ENCODE measurements around the gene AKAP6. TPM values are rescaled to one million over a fixed set of nuclear protein-coding genes. Genes with fewer than 3 reads are reported as not detected.

Gene AKAP6
- total RNA-seq, 1 experiment from 2014 or later, result 2.8 TPM

GRCh38 chr14:32656601-32657000 lies 327.5 kb downstream of the AKAP6 start:
- no peak overlapping the region for H3K27ac Mint-ChIP-seq (ENCODE audit: unreplicated experiment)
- no peak for TF ChIP-seq CTCF (IDR thresholded peaks at IDR 0.05; ENCODE audit: unreplicated experiment)
- CTCF ChIA-PET, result no interaction called here
- peaks cover 3% of the 10 kb centered on the region for H3K9me3 Mint-ChIP-seq (ENCODE audit: low read depth, unreplicated experiment)
- no peaks in the 10 kb centered on the region for H3K4me1 Mint-ChIP-seq (ENCODE audit: low read depth, unreplicated experiment)
- intact Hi-C loops (cut with micrococcal nuclease; ENCODE audit: unreplicated experiment), result no loop called here
- H3K4me3 Mint-ChIP-seq (ENCODE audit: low read depth, unreplicated experiment), result no peak overlapping the region
- peaks cover 20% of the 10 kb centered on the region for H3K27me3 Mint-ChIP-seq (ENCODE audit: unreplicated experiment)
- no TSS peak for BruUV-seq (replicated peaks)
- DNase-seq, result no peak
- no peaks in the 10 kb centered on the region for H3K36me3 Mint-ChIP-seq (ENCODE audit: insufficient read depth, unreplicated experiment)

GRCh38 chr14:32657081-32657480 lies 328.0 kb downstream of the AKAP6 start:
- CTCF ChIA-PET, result no interaction called here
- H3K27ac Mint-ChIP-seq (ENCODE audit: unreplicated experiment), result no peak overlapping the region

GRCh38 chr14:32661216-32661615 lies 332.1 kb downstream of the AKAP6 start:
- no peak for DNase-seq
- Mint-ChIP-seq H3K27ac (ENCODE audit: unreplicated experiment) (no peak overlapping the region), H3K4me1 (ENCODE audit: low read depth, unreplicated experiment) (no peaks in the 10 kb centered on the region), H3K9me3 (ENCODE audit: low read depth, unreplicated experiment) (no peaks in the 10 kb centered on the region), H3K27me3 (ENCODE audit: unreplicated experiment) (peaks cover 43% of the 10 kb centered on the region), H3K4me3 (ENCODE audit: low read depth, unreplicated experiment) (no peak overlapping the region), H3K36me3 (ENCODE audit: insufficient read depth, unreplicated experiment) (no peaks in the 10 kb centered on the region)
- no TSS peak for BruUV-seq (replicated peaks)
- intact Hi-C loops (cut with micrococcal nuclease; ENCODE audit: unreplicated experiment), result no loop called here
- CTCF ChIA-PET, result no interaction called here
- no peak for TF ChIP-seq CTCF (IDR thresholded peaks at IDR 0.05; ENCODE audit: unreplicated experiment)

More at GRCh38 chr14:32657081-32657480, 328.0 kb downstream of the AKAP6 start:
- intact Hi-C loops (cut with micrococcal nuclease; ENCODE audit: unreplicated experiment), result no loop called here
- Mint-ChIP-seq H3K4me3 (ENCODE audit: low read depth, unreplicated experiment) (no peak overlapping the region), H3K4me1 (ENCODE audit: low read depth, unreplicated experiment) (no peaks in the 10 kb centered on the region), H3K36me3 (ENCODE audit: insufficient read depth, unreplicated experiment) (no peaks in the 10 kb centered on the region), H3K27me3 (ENCODE audit: unreplicated experiment) (peaks cover 22% of the 10 kb centered on the region), H3K9me3 (ENCODE audit: low read depth, unreplicated experiment) (peaks cover 2% of the 10 kb centered on the region)
- no peak for DNase-seq
- BruUV-seq (replicated peaks), result no TSS peak
- TF ChIP-seq CTCF (IDR thresholded peaks at IDR 0.05; ENCODE audit: unreplicated experiment), result no peak

- BruUV-seq (replicated peaks), result no TSS peak
- H3K4me3 Mint-ChIP-seq (ENCODE audit: low read depth, unreplicated experiment), result no peak overlapping the region
- CTCF ChIA-PET, result no interaction called here
- TF ChIP-seq CTCF (IDR thresholded peaks at IDR 0.05; ENCODE audit: unreplicated experiment), result no peak
- intact Hi-C loops (cut with micrococcal nuclease; ENCODE audit: unreplicated experiment), result no loop called here
- peaks cover 43% of the 10 kb centered on the region for H3K27me3 Mint-ChIP-seq (ENCODE audit: unreplicated experiment)
- DNase-seq, result no peak
- H3K9me3 Mint-ChIP-seq (ENCODE audit: low read depth, unreplicated experiment), result no peaks in the 10 kb centered on the region
- no peak overlapping the region for H3K27ac Mint-ChIP-seq (ENCODE audit: unreplicated experiment)
- no peaks in the 10 kb centered on the region for H3K4me1 Mint-ChIP-seq (ENCODE audit: low read depth, unreplicated experiment)
- H3K36me3 Mint-ChIP-seq (ENCODE audit: insufficient read depth, unreplicated experiment), result no peaks in the 10 kb centered on the region
Observed at GRCh38 chr14:32662211-32662610, 333.1 kb downstream of the AKAP6 start.
